GM12875 (cell line): ENCODE results near the gene RSPH1.

Experiments used
- H3K4me3 ChIP-seq: one replicate; pipeline ENCODE4 v1.5.1; 2011; ENCODE audit warnings: low read depth, low read length, control low read depth
- TF ChIP-seq, protein P1 (sequence below): IDR thresholded peaks from 2 replicates; pipeline ENCODE4 v1.5.1; 2011; ENCODE audit warnings: low read depth, mild to moderate bottlenecking, control low read depth, inconsistent platforms, low read length, moderate library complexity, borderline replicate concordance; ENCODE audit not compliant: insufficient read depth

Gene RSPH1

DNA sequence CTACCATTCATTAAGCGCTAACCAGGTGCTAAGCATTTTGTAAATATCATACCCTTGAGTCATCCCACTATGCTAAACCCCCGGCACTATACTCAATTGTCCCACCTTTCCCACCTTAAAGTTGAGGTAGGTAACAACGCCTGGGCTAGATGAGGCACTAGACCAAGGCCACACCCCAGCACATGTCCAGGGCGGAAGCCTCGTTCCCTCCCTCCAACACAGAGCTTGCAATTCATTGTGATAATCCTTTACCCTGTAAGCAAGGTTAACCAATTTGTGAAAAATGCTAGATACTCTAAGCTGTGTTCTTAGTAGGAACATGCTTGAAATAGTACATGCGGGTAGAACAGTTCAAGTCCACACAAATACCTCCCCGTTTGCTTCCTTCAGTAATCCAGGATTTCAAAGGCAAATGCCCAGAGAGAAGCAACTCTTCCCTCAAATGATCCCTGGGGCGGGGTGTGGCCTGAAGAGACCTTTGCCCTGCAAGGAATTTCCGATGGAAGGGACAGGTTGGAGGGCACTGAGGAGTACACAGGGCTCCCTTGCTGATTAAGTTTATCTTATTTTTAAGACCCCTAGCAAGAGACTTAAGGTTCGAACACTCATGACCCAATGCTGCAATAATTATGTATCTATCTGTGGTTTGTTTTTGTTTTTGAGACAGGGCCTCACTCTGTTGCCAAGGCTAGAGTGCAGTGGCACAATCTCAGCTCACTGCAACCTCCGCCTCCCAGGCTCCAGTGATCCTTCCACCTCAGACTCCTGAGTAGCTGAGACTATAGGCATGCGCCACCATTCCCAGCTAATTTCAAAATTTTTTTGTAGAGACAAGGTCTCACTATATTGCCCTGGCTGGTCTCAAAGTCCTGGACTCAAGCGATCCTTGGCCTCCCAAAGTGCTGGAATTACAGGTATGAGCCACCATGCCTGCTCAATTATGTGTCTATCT, 2.6 kb downstream of the RSPH1 start:
- TF ChIP-seq, protein P1, sequence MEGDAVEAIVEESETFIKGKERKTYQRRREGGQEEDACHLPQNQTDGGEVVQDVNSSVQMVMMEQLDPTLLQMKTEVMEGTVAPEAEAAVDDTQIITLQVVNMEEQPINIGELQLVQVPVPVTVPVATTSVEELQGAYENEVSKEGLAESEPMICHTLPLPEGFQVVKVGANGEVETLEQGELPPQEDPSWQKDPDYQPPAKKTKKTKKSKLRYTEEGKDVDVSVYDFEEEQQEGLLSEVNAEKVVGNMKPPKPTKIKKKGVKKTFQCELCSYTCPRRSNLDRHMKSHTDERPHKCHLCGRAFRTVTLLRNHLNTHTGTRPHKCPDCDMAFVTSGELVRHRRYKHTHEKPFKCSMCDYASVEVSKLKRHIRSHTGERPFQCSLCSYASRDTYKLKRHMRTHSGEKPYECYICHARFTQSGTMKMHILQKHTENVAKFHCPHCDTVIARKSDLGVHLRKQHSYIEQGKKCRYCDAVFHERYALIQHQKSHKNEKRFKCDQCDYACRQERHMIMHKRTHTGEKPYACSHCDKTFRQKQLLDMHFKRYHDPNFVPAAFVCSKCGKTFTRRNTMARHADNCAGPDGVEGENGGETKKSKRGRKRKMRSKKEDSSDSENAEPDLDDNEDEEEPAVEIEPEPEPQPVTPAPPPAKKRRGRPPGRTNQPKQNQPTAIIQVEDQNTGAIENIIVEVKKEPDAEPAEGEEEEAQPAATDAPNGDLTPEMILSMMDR: no peak
- H3K4me3 ChIP-seq: no peak overlapping the region

DNA sequence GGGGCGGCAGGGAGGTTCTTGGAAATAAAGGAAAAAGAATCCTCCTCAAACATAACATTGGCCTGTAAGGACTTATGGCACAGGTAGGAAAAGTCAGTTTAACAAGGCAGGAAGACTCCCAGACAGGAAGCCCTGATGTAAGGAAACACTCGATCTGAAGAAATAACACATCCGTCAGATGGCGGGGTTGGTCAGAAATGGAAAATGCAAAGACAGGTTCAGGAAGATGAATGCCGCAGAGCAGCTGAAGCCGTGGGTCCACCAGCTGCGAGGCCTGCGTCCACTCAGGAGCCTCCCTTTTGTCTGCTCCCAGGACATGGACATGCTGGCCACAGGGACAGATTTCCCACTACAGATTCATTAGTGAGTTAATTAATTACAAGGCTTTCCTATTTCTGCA, 3.8 kb downstream of the RSPH1 start:
- no peak overlapping the region for H3K4me3 ChIP-seq
- TF ChIP-seq, protein P1: no peak

DNA sequence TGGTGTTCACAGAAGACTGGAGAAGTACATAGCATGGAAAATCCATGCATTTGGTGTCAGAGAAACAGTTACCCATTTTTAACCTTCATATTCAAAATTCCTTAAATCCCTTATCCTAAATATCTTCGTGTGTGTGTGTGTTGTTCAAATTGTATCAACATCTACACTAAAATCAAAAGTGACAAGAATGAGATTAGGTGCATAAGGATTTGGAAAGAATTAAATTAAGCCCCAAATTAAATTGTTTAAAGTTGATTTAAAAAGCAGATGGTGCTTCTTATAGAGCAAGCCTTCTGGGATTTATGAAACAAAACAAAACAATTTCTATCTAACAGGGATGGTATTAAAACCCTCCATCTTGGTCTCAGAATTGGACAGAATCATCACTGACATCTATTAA, 4.7 kb downstream of the RSPH1 start:
- TF ChIP-seq, protein P1: no peak
- H3K4me3 ChIP-seq: no peak overlapping the region

DNA sequence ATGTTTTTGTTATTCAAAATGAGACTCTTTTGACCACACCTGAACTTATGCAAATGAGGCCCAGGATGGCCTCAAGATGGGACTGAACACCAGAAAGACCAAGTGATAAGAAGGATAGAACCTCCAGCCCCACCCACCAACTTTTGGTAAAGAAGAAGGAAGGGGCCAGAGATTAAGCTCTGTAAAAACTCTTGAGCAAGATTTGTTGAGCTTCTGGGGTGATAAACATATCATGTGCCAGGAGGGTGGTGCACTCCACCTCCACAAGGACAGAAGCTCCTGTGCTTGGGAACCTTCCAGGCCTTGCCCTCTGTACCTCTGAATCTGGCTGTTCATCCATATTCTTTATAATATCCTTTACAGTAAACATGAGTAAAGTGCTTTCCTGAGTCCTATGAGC, 5.3 kb downstream of the RSPH1 start:
- TF ChIP-seq, protein P1: no peak
- H3K4me3 ChIP-seq: no peak overlapping the region

DNA sequence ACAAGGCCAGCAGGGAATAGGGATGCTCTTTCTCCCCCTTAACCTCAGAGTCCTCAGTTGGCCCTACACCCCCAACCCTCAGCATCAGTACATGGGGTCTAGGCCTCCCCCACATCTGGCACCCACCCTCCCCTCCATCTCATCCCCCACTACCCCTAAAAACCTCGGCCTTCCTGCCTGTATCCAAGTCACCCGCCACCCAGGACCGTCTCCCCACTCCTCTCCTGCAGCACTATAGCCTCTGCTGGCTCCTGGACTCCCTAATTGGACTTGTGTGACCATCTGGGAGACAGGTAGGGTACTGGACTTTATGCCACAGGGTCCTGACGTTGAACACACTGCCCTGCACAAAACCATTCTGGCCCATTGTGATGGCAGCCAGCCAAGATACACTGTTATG, 6.0 kb downstream of the RSPH1 start:
- no peak overlapping the region for H3K4me3 ChIP-seq
- TF ChIP-seq, protein P1: no peak

DNA sequence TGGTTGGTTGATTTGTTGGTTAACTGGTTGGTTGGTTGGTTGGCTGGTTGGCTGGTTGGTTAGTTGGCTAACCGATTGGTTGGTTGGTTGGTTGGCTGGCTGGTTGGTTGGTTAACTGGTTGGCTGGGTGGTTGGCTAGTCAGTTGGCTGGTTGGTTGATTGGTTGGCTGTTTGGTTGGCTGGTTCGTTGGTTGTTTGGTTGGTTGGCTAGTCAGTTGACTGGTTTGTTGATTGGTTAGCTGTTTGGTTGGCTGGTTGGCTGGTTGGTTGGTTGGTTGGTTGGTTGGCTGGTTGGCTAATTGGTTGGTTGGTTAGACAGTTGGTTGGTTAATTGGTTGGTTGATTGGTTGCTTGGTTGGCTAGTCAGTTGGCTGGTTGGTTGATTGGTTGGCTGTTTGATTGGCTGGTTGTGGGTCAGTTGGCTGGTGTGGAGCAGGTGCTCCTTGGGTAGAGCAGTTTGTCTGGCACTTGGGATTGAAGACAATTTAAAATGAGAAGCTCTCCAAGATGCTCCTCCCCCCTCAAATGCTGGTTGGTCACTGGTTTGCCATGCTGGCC, 6.9 kb downstream of the RSPH1 start:
- no peak overlapping the region for H3K4me3 ChIP-seq
- TF ChIP-seq, protein P1: no peak

DNA sequence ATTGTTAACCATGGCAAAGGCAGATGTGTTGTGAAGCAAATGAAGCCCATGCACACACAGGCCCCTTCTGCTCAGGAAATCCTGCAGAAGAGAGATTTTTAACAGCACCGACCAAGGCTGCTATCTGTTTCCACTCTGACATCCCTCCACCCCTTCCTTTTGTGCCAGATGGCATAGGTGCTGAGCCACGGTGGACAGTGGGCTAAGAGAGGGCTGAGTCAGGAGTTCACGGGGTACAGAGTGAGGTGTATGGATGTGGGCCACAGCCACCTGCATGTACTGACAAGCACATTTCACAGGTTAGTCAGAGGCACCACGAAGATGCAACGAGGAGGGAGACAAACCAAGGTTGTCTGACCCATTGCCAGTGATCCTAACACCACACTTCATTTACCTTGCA, 9.5 kb downstream of the RSPH1 start:
- TF ChIP-seq, protein P1: no peak
- no peak overlapping the region for H3K4me3 ChIP-seq
